Mesendoderm (in vitro differentiated cells): ENCODE data around the gene FETUB.

Source experiments
- DNase-seq: peaks from one replicate; pipeline ENCODE4 v3.0.0; 2013
- H2AK5ac ChIP-seq: 2 replicates; pipeline ENCODE4 v1.6.1; 2013; ENCODE audit warnings: low read length, inconsistent platforms
- H2BK120ac ChIP-seq: 2 replicates; pipeline ENCODE4 v1.6.1; 2013; ENCODE audit warnings: low read depth, mild to moderate bottlenecking, low read length, moderate library complexity, mixed read lengths
- H2BK15ac ChIP-seq: replicated peaks from 2 replicates; pipeline ENCODE4 v1.6.1; 2013; ENCODE audit warnings: low read depth, mild to moderate bottlenecking, moderate library complexity
- H2BK5ac ChIP-seq: 2 replicates; pipeline ENCODE4 v1.6.1; 2013; ENCODE audit warnings: low read length, inconsistent platforms
- H3K18ac ChIP-seq: 2 replicates; pipeline ENCODE4 v1.6.1; 2013; ENCODE audit warnings: mild to moderate bottlenecking, low read length, mixed read lengths
- H3K23ac ChIP-seq: one replicate; pipeline ENCODE4 v1.6.1; 2013; ENCODE audit warnings: low read length
- H3K27ac ChIP-seq: 2 replicates; pipeline ENCODE4 v1.5.1; 2013; ENCODE audit warnings: low read depth, mild to moderate bottlenecking, inconsistent platforms, low read length, moderate library complexity
- H3K27me3 ChIP-seq: 2 replicates; pipeline ENCODE4 v1.6.1; 2013; ENCODE audit warnings: low read length, control low read depth, mild to moderate bottlenecking, inconsistent platforms; ENCODE audit not compliant: insufficient read depth, poor library complexity
- H3K36me3 ChIP-seq: 2 replicates; pipeline ENCODE4 v1.6.1; 2013; ENCODE audit warnings: low read length, inconsistent platforms; ENCODE audit not compliant: control insufficient read depth, insufficient read depth
- H3K4ac ChIP-seq: one replicate; pipeline ENCODE4 v1.6.1; 2013; ENCODE audit warnings: low read depth, mild to moderate bottlenecking, low read length, moderate library complexity
- H3K4me1 ChIP-seq: 2 replicates; pipeline ENCODE4 v1.6.1; 2013; ENCODE audit warnings: low read depth, low read length, inconsistent platforms; ENCODE audit not compliant: control insufficient read depth
- H3K4me2 ChIP-seq: 2 replicates; pipeline ENCODE4 v1.6.1; 2013; ENCODE audit warnings: low read length
- H3K4me3 ChIP-seq: 2 replicates; pipeline ENCODE4 v1.5.1; 2013; ENCODE audit warnings: mild to moderate bottlenecking, low read length
- H3K56ac ChIP-seq: one replicate; pipeline ENCODE4 v1.6.1; 2013; ENCODE audit warnings: low read length
- H3K79me1 ChIP-seq: 2 replicates; pipeline ENCODE4 v1.6.1; 2013; ENCODE audit warnings: low read length, inconsistent platforms
- H3K79me2 ChIP-seq: 2 replicates; pipeline ENCODE4 v1.6.1; 2013; ENCODE audit warnings: mild to moderate bottlenecking, low read length; ENCODE audit not compliant: control insufficient read depth, insufficient read depth
- H3K9ac ChIP-seq: 2 replicates; pipeline ENCODE4 v1.6.1; 2013; ENCODE audit warnings: low read length, inconsistent platforms
- H4K5ac ChIP-seq: one replicate; pipeline ENCODE4 v1.6.1; 2013; ENCODE audit warnings: low read length
- H4K8ac ChIP-seq: one replicate; pipeline ENCODE4 v1.6.1; 2013; ENCODE audit warnings: low read depth, mild to moderate bottlenecking, control low read depth, low read length, moderate library complexity
- WGBS: extraction: QIAGEN DNeasy Blood & Tissue Kit; methylation state at CpG from one replicate; pipeline ENCODE4 v1.1.7; 2013; ENCODE audit warnings: low lambda C conversion rate, missing lambda C conversion rate; ENCODE audit not compliant: insufficient coverage; ENCODE audit errors: extremely low coverage; 5-methylcytosine and 5-hydroxymethylcytosine counted together

FETUB gene

GRCh38 chr3:186664119-186664495 is 23.9 kb downstream of the FETUB start:
- Histone ChIP-seq H2BK5ac (peak overlapping the region; percentile 76), H3K79me1 (no peaks in the 10 kb centered on the region), H3K4me2 (no peak overlapping the region), H3K4me3 (no peak overlapping the region), H3K4me1 (peaks cover 8% of the 10 kb centered on the region), H3K4ac (peak overlapping the region; percentile 97), H3K36me3 (no peaks in the 10 kb centered on the region), H3K9ac (peak overlapping the region; percentile 3), H3K27ac (peak overlapping the region; percentile 56), H4K5ac (no peak overlapping the region), H4K8ac (no peak overlapping the region), H2AK5ac (no peak overlapping the region), H2BK120ac (peak overlapping the region; percentile 68), H3K27me3 (no peaks in the 10 kb centered on the region), H2BK15ac (no peak overlapping the region), H3K56ac (peak overlapping the region; percentile 76), H3K18ac (peak overlapping the region; percentile 40), H3K23ac (no peak overlapping the region), H3K79me2 (no peaks in the 10 kb centered on the region)
- DNase-seq: peak; percentile 82

GRCh38 chr3:186664506-186664905 is 24.3 kb downstream of the FETUB start:
- H3K23ac ChIP-seq: no peak overlapping the region
- peak overlapping the region; percentile 68 for H2BK120ac ChIP-seq
- H3K4me3 ChIP-seq: no peak overlapping the region
- H3K9ac ChIP-seq: peak overlapping the region; percentile 3
- H3K56ac ChIP-seq: peak overlapping the region; percentile 76
- no peak overlapping the region for H2BK15ac ChIP-seq
- no peaks in the 10 kb centered on the region for H3K79me2 ChIP-seq
- H2BK5ac ChIP-seq: peak overlapping the region; percentile 74
- H3K4me1 ChIP-seq: peaks cover 8% of the 10 kb centered on the region
- H3K79me1 ChIP-seq: no peaks in the 10 kb centered on the region
- H3K4me2 ChIP-seq: no peak overlapping the region
- no peak overlapping the region for H4K5ac ChIP-seq
- DNase-seq: peak; percentile 72
- H2AK5ac ChIP-seq: no peak overlapping the region
- no peak overlapping the region for H4K8ac ChIP-seq
- H3K27ac ChIP-seq: peak overlapping the region; percentile 56
- no peaks in the 10 kb centered on the region for H3K36me3 ChIP-seq
- no peaks in the 10 kb centered on the region for H3K27me3 ChIP-seq
- H3K18ac ChIP-seq: peak overlapping the region; percentile 29
- WGBS: no CpG with 5 or more reads among the region's 4 CpGs
- peak overlapping the region; percentile 97 for H3K4ac ChIP-seq

GRCh38 chr3:186665625-186666188 is 25.5 kb downstream of the FETUB start, which contains the start of gene HRG:
TSS of gene HRG (plus strand) at chr3:186666014. CDS start at chr3:186666032, 18 bp downstream.
- Histone ChIP-seq H3K4me2 (no peak within 1 kb of the TSS), H3K4ac (peak within 1 kb of the TSS; percentile 72), H2BK120ac (peak within 1 kb of the TSS; percentile 48), H2BK15ac (no peak within 1 kb of the TSS), H2AK5ac (no peak within 1 kb of the TSS), H3K18ac (peak within 1 kb of the TSS; percentile 54), H3K79me1 (no peaks in the 10 kb centered on the region), H2BK5ac (peak within 1 kb of the TSS; percentile 4), H3K9ac (no peak within 1 kb of the TSS), H3K4me1 (peaks cover 8% of the 10 kb centered on the region), H3K36me3 (no peaks in the 10 kb centered on the region), H3K56ac (peak within 1 kb of the TSS; percentile 76), H4K8ac (no peak within 1 kb of the TSS), H3K27me3 (no peaks in the 10 kb centered on the region), H3K79me2 (no peaks in the 10 kb centered on the region), H3K4me3 (no peak within 1 kb of the TSS), H4K5ac (no peak within 1 kb of the TSS), H3K27ac (peak within 1 kb of the TSS; percentile 56), H3K23ac (no peak within 1 kb of the TSS)
- no peak for DNase-seq
- WGBS: no CpG with 5 or more reads among the region's 8 CpGs

GRCh38 chr3:186668426-186668825 is 28.2 kb downstream of the FETUB start:
- Histone ChIP-seq H3K79me1 (no peaks in the 10 kb centered on the region), H4K5ac (no peak overlapping the region), H2BK5ac (no peak overlapping the region), H2BK120ac (no peak overlapping the region), H3K4me2 (no peak overlapping the region), H2AK5ac (no peak overlapping the region), H3K79me2 (no peaks in the 10 kb centered on the region), H3K27me3 (no peaks in the 10 kb centered on the region), H3K27ac (no peak overlapping the region), H3K4me1 (peaks cover 8% of the 10 kb centered on the region), H3K56ac (no peak overlapping the region), H2BK15ac (no peak overlapping the region), H3K36me3 (no peaks in the 10 kb centered on the region), H3K18ac (no peak overlapping the region), H3K4ac (no peak overlapping the region), H3K4me3 (no peak overlapping the region), H4K8ac (no peak overlapping the region), H3K23ac (no peak overlapping the region), H3K9ac (no peak overlapping the region)
- no CpG with 5 or more reads among the region's 6 CpGs for WGBS
- peak; percentile 59 for DNase-seq

GRCh38 chr3:186669378-186670084 is 29.3 kb downstream of the FETUB start:
- Histone ChIP-seq H3K36me3 (no peaks in the 10 kb centered on the region), H3K27ac (no peak overlapping the region), H3K79me1 (no peaks in the 10 kb centered on the region), H3K79me2 (no peaks in the 10 kb centered on the region), H3K27me3 (no peaks in the 10 kb centered on the region), H3K56ac (no peak overlapping the region), H3K4me3 (no peak overlapping the region), H3K18ac (peak overlapping the region; percentile 45), H3K23ac (no peak overlapping the region), H4K8ac (no peak overlapping the region), H3K4me2 (no peak overlapping the region), H2BK5ac (no peak overlapping the region), H4K5ac (no peak overlapping the region), H3K4me1 (peaks cover 3% of the 10 kb centered on the region), H2BK15ac (no peak overlapping the region), H3K9ac (no peak overlapping the region), H3K4ac (peak overlapping the region; percentile 43), H2BK120ac (no peak overlapping the region), H2AK5ac (no peak overlapping the region)
- DNase-seq: peak; percentile 32
- no CpG with 5 or more reads among the region's 2 CpGs for WGBS

- no peaks in the 10 kb centered on the region for H3K4me1 ChIP-seq
- no peak overlapping the region for H3K27ac ChIP-seq
- no peaks in the 10 kb centered on the region for H3K27me3 ChIP-seq
- no peaks in the 10 kb centered on the region for H3K79me2 ChIP-seq
- H3K23ac ChIP-seq: no peak overlapping the region
- H3K79me1 ChIP-seq: no peaks in the 10 kb centered on the region
- H3K4ac ChIP-seq: no peak overlapping the region
- no peak overlapping the region for H2AK5ac ChIP-seq
- H2BK5ac ChIP-seq: no peak overlapping the region
- H2BK120ac ChIP-seq: no peak overlapping the region
- no peaks in the 10 kb centered on the region for H3K36me3 ChIP-seq
- H2BK15ac ChIP-seq: no peak overlapping the region
- H3K4me2 ChIP-seq: no peak overlapping the region
- H3K18ac ChIP-seq: no peak overlapping the region
- no peak overlapping the region for H3K9ac ChIP-seq
- no peak for DNase-seq
- no peak overlapping the region for H3K56ac ChIP-seq
- H4K8ac ChIP-seq: no peak overlapping the region
- H4K5ac ChIP-seq: no peak overlapping the region
- no peak overlapping the region for H3K4me3 ChIP-seq
These were observed 30.0 kb downstream of the FETUB start for GRCh38 chr3:186670155-186670554.
